IPS DF 6.9 (cell line): ENCODE measurements around the gene PSD4.

Experiments
- DNase-seq: peaks from one replicate; pipeline ENCODE4 v3.0.0-alpha.2; 2013; ENCODE audit warnings: low read depth, low spot score
- H3K27ac ChIP-seq: one replicate; pipeline ENCODE4 v1.5.1; 2013; ENCODE audit warnings: low read length, control low read depth
- H3K27me3 ChIP-seq: 2 replicates; pipeline ENCODE4 v1.6.1; 2013; ENCODE audit warnings: mild to moderate bottlenecking, low read length; ENCODE audit not compliant: control insufficient read depth, insufficient read depth
- H3K36me3 ChIP-seq: 2 replicates; pipeline ENCODE4 v1.6.1; 2013; ENCODE audit warnings: low read length; ENCODE audit not compliant: control insufficient read depth, insufficient read depth
- H3K4me1 ChIP-seq: 2 replicates; pipeline ENCODE4 v1.6.1; 2013; ENCODE audit warnings: low read length; ENCODE audit not compliant: control insufficient read depth, insufficient read depth
- H3K4me3 ChIP-seq: 2 replicates; pipeline ENCODE4 v1.5.1; 2013; ENCODE audit warnings: mild to moderate bottlenecking, low read length
- H3K9me3 ChIP-seq: 2 replicates; pipeline ENCODE4 v1.6.1; 2013; ENCODE audit warnings: low read length, inconsistent platforms; ENCODE audit not compliant: control insufficient read depth, insufficient read depth
- WGBS: extraction: QIAGEN DNeasy Blood & Tissue Kit; methylation state at CpG from one replicate; pipeline ENCODE4 v1.1.7; 2013; ENCODE audit warnings: mixed read lengths, missing lambda C conversion rate; ENCODE audit not compliant: insufficient read length, insufficient coverage; 5-methylcytosine and 5-hydroxymethylcytosine counted together

Gene PSD4

DNA sequence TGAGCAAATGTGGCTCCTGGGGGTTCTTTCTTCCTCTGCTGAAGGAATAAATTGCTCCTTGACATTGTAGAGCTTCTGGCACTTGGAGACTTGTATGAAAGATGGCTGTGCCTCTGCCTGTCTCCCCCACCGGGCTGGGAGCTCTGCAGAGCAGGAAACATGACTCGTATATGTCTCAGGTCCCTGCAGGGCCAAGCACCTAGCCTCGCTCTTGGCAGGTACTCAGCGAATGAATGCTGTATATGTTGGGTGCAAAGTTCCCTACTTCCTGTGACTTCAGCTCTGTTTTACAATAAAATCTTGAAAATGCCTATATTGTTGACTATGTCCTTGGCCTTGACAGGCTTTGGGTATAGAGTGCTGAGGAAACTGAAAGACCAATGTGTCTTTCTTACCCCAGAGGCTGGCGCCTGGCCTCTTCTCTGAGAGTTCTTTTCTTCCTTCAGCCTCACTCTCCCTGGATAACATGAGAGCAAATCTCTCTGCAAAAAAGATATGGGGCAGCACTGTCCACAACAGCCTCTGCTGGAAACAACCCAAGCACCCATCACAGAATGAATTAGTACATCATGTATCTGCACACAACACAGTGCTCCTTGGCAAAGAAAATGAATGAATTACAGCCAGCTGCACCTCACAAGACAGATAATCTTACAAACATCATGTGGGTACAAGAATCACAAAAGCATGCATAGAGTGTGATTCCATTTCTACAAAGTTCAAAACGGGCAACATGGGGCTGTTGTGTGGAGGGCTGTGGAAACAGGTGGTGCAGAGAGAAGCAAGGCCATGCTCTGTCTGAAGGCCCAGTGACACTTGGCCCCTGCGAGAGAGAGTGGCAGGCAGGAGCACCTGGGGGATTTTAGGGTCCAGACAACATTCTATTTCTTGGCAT lies 39.8 kb upstream of the PSD4 start:
- Histone ChIP-seq H3K27ac (no peak overlapping the region), H3K4me1 (no peaks in the 10 kb centered on the region), H3K4me3 (no peak overlapping the region), H3K9me3 (no peaks in the 10 kb centered on the region), H3K27me3 (no peaks in the 10 kb centered on the region), H3K36me3 (no peaks in the 10 kb centered on the region)
- WGBS, result no CpG with 5 or more reads among the region's 7 CpGs
- DNase-seq, result no peak

DNA sequence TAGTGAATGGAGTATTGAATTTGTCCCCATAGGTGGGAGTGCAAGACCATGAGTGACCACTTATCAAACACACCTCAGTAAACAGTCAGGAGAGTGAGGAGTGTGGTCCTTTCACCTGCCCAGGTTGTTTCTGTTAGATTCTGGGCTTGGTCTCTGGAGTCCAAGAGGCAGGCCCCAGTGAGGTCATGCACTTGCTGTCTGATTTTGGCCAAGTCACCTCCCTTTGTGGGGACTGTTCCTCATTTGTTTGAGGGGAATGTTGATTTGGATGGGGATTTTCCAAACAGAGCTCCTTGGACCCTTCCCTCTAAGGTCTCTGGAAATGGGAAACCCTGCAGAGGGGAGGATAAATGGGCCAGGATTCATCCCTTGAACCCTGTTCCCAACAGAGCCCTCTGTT lies 39.1 kb upstream of the PSD4 start:
- Histone ChIP-seq H3K27me3 (no peaks in the 10 kb centered on the region), H3K4me1 (no peaks in the 10 kb centered on the region), H3K27ac (no peak overlapping the region), H3K4me3 (no peak overlapping the region), H3K9me3 (no peaks in the 10 kb centered on the region), H3K36me3 (no peaks in the 10 kb centered on the region)
- DNase-seq, result no peak

DNA sequence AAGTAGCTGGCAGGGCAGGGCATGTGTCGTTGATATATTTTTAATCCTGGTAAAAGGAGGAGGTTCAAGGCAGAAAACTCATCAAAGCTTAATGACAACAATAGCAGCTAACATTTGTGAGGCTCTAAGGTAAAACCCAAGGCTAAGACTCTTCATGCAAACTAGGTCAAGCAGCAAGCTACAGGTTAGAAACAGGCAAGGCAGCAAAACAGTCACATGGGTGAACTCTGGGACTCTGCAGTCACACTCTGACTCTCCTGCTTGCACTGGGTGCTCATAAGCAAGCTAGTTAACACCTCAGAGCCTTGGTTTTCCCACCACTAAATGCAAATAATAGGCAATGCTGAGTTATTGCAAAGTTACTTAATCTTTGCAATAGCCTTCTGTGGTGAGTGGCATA lies 38.5 kb upstream of the PSD4 start:
- H3K4me1 ChIP-seq, result no peaks in the 10 kb centered on the region
- no CpG with 5 or more reads among the region's 1 CpG for WGBS
- H3K4me3 ChIP-seq, result no peak overlapping the region
- no peaks in the 10 kb centered on the region for H3K27me3 ChIP-seq
- H3K27ac ChIP-seq, result no peak overlapping the region
- DNase-seq, result no peak
- no peaks in the 10 kb centered on the region for H3K9me3 ChIP-seq
- no peaks in the 10 kb centered on the region for H3K36me3 ChIP-seq

DNA sequence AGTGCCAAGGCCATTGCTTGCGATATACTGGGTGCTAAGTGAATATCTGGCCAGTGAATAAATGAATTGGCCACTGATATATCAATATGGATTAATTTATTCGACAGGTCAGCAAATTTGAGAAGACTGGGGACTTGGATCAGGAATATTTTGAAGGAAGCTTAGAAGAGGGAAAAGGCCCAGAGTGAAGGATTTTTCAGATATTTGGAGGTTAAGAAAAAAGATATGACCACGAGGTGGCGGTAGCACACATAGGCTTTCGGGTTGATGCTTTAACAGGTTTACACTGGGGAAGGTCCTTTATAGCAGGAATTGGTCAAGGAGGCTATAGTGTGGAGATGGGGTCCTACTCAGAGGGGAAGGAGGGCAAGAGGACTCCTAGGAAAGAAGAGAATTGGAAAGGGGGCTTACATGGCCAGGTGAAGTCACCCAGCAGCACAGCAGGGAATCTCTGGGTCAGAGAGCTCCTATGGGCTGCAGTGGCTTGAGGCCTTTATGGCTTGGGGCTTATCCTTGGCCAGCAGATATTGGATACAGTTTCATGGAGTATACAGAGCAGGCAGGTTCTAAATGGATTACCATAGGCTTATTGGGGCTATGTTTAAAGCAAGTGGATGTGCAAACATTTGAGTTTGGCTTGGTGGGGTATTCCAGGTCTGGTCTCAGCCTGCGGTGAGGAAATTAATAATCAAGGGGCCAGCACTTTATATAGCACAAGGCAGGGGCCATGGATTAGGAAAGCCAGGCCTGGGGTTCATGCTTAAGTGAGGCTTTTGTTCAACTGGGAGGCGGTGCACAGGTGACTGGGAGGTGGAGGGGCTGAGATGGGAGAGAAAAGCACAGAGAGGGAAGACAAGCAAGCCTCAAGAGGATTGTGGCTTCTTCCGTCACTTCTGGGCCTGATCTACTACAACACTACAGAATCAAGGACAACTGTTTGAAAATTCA lies 36.7 kb upstream of the PSD4 start:
- no CpG with 5 or more reads among the region's 8 CpGs for WGBS
- no peaks in the 10 kb centered on the region for H3K36me3 ChIP-seq
- DNase-seq, result no peak

DNA sequence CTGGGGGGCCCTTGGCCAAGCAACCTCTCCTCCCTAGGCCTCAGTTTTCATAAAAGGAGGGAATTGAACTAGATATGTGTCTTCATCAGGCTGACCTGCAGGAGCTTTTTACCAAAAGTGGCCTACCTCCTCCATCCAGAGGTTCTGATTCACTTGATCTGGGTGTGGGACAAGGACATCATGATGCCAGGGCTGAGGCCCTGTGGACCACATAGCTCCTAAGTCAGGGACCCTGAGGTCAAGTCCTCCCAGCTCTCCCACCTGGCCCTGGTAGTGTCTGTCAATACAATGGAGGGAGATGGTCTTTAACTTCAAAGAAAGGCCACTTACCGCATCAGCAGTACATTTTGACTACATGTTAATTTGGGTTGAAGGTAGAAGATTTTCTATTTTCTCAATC lies 35.9 kb upstream of the PSD4 start:
- H3K27ac ChIP-seq, result no peak overlapping the region
- no peak overlapping the region for H3K4me3 ChIP-seq
- H3K36me3 ChIP-seq, result no peaks in the 10 kb centered on the region
- H3K4me1 ChIP-seq, result no peaks in the 10 kb centered on the region
- no peaks in the 10 kb centered on the region for H3K9me3 ChIP-seq
- no peaks in the 10 kb centered on the region for H3K27me3 ChIP-seq
- no peak for DNase-seq
- no CpG with 5 or more reads among the region's 1 CpG for WGBS

More for the DNA sequence above, 36.7 kb upstream of the PSD4 start:
- H3K9me3 ChIP-seq, result no peaks in the 10 kb centered on the region
- no peak overlapping the region for H3K4me3 ChIP-seq
- H3K27ac ChIP-seq, result no peak overlapping the region
- H3K27me3 ChIP-seq, result no peaks in the 10 kb centered on the region
- H3K4me1 ChIP-seq, result no peaks in the 10 kb centered on the region

DNA sequence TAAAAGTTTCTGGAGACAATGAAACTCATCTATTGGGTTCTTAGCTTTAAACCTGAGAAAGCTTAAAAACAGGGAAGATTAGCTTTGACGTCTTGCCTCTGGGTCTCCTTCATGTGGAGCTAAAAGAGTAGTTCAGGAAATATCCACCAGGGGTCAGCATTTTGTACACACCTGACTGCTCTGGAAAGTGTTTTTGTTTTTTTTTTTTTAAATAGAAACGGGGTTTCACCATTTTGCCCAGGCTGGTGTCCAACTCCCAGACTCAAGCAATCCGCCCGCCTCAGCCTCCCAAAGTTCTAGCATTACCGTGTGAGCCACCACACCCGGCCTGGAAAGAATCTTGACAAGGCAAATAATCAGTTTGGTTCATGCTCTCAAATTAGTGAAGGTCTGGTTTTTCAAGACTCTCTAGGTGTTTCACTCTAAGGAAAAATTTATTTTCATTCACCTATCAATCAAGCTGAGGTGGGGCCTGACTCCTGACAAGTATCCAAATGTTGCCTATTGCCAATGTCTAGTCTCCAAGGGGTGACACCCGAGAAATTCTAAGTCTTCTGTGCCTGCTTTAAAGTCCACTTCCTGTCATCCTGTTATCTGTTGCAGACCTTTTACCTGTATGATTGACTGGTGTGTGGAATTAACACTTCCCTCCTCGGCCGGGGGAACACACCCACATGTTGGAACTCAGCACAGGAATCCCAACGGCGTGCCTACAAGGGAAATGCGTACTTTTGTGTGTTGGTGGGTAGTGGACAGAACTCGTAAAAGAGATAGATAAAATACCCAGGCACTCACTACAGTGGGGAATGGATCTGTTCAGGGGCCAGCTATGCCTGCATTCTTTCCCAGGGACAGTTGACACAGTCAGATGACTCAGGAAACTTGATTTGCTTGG lies 35.1 kb upstream of the PSD4 start:
- H3K4me1 ChIP-seq, result no peaks in the 10 kb centered on the region
- peak; percentile 74 for DNase-seq
- no CpG with 5 or more reads among the region's 13 CpGs for WGBS
- no peaks in the 10 kb centered on the region for H3K36me3 ChIP-seq
- H3K9me3 ChIP-seq, result no peaks in the 10 kb centered on the region
- no peaks in the 10 kb centered on the region for H3K27me3 ChIP-seq
- no peak overlapping the region for H3K27ac ChIP-seq
- no peak overlapping the region for H3K4me3 ChIP-seq

DNA sequence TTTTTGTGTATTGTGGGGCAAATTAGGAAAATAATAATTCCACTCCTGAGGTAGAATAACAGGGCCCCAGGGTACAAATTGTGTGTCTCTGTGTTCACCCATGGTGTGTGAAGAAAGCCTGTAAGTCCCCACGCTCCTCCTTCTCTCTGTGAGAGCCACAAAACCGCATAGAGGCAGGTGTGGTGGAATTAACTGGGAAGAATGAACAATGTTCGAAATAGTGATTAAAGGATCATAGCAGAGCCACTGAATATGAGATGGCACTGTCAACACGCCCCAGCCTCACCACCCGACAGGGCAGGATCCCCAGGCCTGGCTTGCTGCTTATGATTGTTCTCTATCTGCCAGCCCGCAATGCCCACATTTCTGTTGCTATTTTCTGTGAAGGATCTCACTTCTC lies 32.3 kb upstream of the PSD4 start:
- H3K27me3 ChIP-seq, result no peaks in the 10 kb centered on the region
- no peak overlapping the region for H3K27ac ChIP-seq
- H3K9me3 ChIP-seq, result no peaks in the 10 kb centered on the region
- no CpG with 5 or more reads among the region's 6 CpGs for WGBS
- no peaks in the 10 kb centered on the region for H3K36me3 ChIP-seq
- no peak overlapping the region for H3K4me3 ChIP-seq
- H3K4me1 ChIP-seq, result no peaks in the 10 kb centered on the region
- DNase-seq, result no peak

DNA sequence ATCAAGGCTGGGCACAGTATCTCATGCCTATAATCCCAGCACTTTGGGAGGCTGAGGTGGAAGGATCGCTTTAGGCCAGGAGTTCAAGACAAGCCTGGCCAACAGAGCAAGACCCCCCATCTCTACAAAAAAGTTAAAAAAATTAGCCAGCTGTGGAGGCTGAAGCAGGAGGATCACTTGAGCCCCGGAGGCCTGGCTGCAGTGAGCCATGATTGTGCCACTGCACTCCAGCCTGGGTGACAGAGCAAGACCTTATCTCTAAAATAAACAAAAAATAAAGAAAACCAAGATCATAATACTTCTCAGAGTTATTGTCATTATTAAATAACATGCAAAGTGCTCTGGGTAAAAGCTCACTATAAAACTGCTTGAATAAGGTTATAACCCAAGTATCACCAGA lies 31.5 kb upstream of the PSD4 start:
- H3K36me3 ChIP-seq, result no peaks in the 10 kb centered on the region
- H3K4me3 ChIP-seq, result no peak overlapping the region
- no peak for DNase-seq
- WGBS, result no CpG with 5 or more reads among the region's 2 CpGs
- no peaks in the 10 kb centered on the region for H3K4me1 ChIP-seq
- H3K27me3 ChIP-seq, result no peaks in the 10 kb centered on the region
- no peak overlapping the region for H3K27ac ChIP-seq
- H3K9me3 ChIP-seq, result no peaks in the 10 kb centered on the region

DNA sequence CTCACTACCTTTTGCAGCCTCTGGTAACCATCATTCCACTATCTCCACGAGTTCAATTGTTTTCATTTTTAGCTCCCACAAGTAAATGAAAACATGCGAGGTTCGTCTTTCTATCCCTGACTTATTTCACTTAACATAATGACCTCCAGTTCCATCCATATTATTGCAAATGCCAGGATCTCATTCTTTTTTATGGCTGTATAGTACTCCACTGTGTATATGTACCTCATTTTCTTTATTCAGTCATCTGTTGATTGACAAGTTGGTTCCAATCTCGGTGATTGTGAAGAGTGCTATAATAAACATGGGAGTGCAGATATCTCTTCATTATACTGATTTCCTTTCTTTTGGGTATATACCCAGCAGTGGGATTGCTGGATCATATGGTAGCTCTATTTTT lies 29.5 kb upstream of the PSD4 start:
- Histone ChIP-seq H3K36me3 (no peaks in the 10 kb centered on the region), H3K9me3 (no peaks in the 10 kb centered on the region), H3K27me3 (no peaks in the 10 kb centered on the region), H3K4me1 (no peaks in the 10 kb centered on the region), H3K27ac (no peak overlapping the region), H3K4me3 (no peak overlapping the region)
- no CpG with 5 or more reads among the region's 4 CpGs for WGBS
- no peak for DNase-seq
